Glutamatergic neuron (in vitro differentiated cells): ENCODE results near the gene OSBP2. TPM values are rescaled to one million over a fixed set of nuclear protein-coding genes. Genes with fewer than 3 reads are reported as not detected.

Experiments
- DNase-seq: peaks from one replicate; pipeline ENCODE4 v3.0.0; 2022
- H3K27ac Mint-ChIP-seq: one replicate; pipeline ENCODE4 v1.8.0; 2020; ENCODE audit warnings: mild to moderate bottlenecking, mixed read lengths, inconsistent platforms; ENCODE audit not compliant: unreplicated experiment
- H3K27me3 Mint-ChIP-seq: one replicate; pipeline ENCODE4 v1.8.0; 2020; ENCODE audit warnings: mild to moderate bottlenecking, moderate library complexity, mixed read lengths, inconsistent platforms; ENCODE audit not compliant: unreplicated experiment
- H3K36me3 Mint-ChIP-seq: one replicate; pipeline ENCODE4 v1.8.0; 2020; ENCODE audit warnings: mild to moderate bottlenecking, mixed read lengths, inconsistent platforms; ENCODE audit not compliant: unreplicated experiment
- H3K4me1 Mint-ChIP-seq: one replicate; pipeline ENCODE4 v1.8.0; 2020; ENCODE audit warnings: mild to moderate bottlenecking, low read depth, mixed read lengths, inconsistent platforms; ENCODE audit not compliant: unreplicated experiment
- H3K4me3 Mint-ChIP-seq: one replicate; pipeline ENCODE4 v1.8.0; 2020; ENCODE audit warnings: mild to moderate bottlenecking, mixed read lengths, inconsistent platforms; ENCODE audit not compliant: unreplicated experiment
- H3K9me3 Mint-ChIP-seq: one replicate; pipeline ENCODE4 v1.8.0; 2020; ENCODE audit warnings: mild to moderate bottlenecking, moderate library complexity, mixed read lengths, inconsistent platforms; ENCODE audit not compliant: unreplicated experiment
- total RNA-seq: library from RNA; stranded (reverse); fragmentation: NEBNext Ultra II Directional; extraction: Animal tissue kit (Norgen Biotek cat#: 25700); gene quantifications from one replicate; pipeline ENCODE4 v1.2.1, GENCODE V29; 2021; ENCODE audit not compliant: unreplicated experiment
- TF ChIP-seq, protein P1 (sequence below): fragments of 200-600 bp; sonication (generic); IDR thresholded peaks from one replicate; pipeline ENCODE4 v1.5.0; 2021; ENCODE audit not compliant: partially characterized antibody, unreplicated experiment

Gene OSBP2
- total RNA-seq, 1 donor from 2014 or later = 18.3 TPM

DNA sequence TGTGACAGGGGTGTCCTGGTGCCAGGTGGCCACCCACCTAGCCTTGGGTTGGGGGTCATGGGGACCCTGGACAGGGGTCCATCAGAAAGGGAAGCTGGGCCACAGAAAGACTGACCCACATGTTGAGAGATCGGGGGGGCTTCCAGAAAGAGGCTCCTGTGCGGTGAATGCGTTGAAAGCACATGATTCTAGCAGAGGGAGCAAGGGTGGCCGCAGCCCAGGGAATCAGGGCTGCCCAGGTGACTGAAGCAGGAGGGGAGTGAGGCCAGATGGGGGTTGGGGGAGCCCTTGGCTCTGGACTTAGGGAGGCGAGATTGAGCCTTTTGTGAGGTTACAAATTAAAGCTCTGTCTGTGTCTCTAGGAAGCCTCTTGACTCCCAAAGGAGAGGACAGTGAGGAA, 193.2 kb downstream of the OSBP2 start:
- no peak for DNase-seq
- peaks cover 9% of the 10 kb centered on the region for H3K27me3 Mint-ChIP-seq
- no peak overlapping the region for H3K27ac Mint-ChIP-seq
- H3K36me3 Mint-ChIP-seq = no peaks in the 10 kb centered on the region
- H3K4me1 Mint-ChIP-seq = peaks cover 8% of the 10 kb centered on the region
- H3K9me3 Mint-ChIP-seq = peaks cover 9% of the 10 kb centered on the region
- no peak overlapping the region for H3K4me3 Mint-ChIP-seq
- TF ChIP-seq, protein P1, sequence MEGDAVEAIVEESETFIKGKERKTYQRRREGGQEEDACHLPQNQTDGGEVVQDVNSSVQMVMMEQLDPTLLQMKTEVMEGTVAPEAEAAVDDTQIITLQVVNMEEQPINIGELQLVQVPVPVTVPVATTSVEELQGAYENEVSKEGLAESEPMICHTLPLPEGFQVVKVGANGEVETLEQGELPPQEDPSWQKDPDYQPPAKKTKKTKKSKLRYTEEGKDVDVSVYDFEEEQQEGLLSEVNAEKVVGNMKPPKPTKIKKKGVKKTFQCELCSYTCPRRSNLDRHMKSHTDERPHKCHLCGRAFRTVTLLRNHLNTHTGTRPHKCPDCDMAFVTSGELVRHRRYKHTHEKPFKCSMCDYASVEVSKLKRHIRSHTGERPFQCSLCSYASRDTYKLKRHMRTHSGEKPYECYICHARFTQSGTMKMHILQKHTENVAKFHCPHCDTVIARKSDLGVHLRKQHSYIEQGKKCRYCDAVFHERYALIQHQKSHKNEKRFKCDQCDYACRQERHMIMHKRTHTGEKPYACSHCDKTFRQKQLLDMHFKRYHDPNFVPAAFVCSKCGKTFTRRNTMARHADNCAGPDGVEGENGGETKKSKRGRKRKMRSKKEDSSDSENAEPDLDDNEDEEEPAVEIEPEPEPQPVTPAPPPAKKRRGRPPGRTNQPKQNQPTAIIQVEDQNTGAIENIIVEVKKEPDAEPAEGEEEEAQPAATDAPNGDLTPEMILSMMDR = no peak

DNA sequence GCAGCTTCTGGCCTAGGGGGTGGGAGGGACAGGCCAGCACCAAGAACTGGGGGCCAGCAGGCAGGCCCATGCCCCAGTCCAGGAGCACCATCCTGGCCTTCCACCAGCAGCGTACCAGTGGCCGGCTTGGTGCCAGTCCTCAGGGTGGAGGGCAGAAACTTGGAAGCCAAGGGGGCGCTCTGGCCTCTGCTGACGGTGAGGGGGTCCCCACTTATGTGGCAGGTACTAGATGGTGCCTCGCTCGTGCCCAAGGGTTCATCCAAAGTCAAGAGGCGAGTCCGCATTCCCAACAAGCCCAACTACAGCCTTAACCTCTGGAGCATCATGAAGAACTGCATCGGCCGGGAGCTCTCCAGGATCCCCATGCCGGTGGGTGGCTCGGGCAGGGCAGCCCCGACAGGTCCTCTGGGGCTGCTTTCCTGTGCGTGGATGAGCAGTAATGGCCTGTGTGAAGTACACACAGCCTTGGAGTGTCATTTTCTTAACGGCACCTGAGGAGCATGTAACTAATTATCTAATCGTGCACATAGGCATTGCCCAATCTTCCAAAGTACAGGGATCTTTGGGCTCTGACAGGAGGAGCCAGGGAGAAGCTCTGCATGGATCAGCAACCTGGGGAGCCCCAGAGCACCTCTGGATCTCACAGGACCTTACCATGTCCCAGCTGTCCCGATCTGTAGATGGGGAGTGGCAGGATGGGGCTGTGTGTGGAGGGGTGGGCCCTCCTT, 194.8 kb downstream of the OSBP2 start:
- Mint-ChIP-seq H3K4me3 (no peak overlapping the region), H3K27me3 (peaks cover 7% of the 10 kb centered on the region), H3K27ac (no peak overlapping the region), H3K36me3 (no peaks in the 10 kb centered on the region), H3K4me1 (peaks cover 8% of the 10 kb centered on the region), H3K9me3 (peaks cover 9% of the 10 kb centered on the region)
- DNase-seq = no peak
- TF ChIP-seq, protein P1 = no peak

- no peak overlapping the region for H3K4me3 Mint-ChIP-seq
- TF ChIP-seq, protein P1 = no peak
- H3K9me3 Mint-ChIP-seq = peaks cover 9% of the 10 kb centered on the region
- H3K4me1 Mint-ChIP-seq = peaks cover 8% of the 10 kb centered on the region
- peaks cover 7% of the 10 kb centered on the region for H3K27me3 Mint-ChIP-seq
- H3K27ac Mint-ChIP-seq = no peak overlapping the region
- no peaks in the 10 kb centered on the region for H3K36me3 Mint-ChIP-seq
- DNase-seq = no peak
Observed at GRCh38 chr22:30889996-30890480, 195.4 kb downstream of the OSBP2 start.

DNA sequence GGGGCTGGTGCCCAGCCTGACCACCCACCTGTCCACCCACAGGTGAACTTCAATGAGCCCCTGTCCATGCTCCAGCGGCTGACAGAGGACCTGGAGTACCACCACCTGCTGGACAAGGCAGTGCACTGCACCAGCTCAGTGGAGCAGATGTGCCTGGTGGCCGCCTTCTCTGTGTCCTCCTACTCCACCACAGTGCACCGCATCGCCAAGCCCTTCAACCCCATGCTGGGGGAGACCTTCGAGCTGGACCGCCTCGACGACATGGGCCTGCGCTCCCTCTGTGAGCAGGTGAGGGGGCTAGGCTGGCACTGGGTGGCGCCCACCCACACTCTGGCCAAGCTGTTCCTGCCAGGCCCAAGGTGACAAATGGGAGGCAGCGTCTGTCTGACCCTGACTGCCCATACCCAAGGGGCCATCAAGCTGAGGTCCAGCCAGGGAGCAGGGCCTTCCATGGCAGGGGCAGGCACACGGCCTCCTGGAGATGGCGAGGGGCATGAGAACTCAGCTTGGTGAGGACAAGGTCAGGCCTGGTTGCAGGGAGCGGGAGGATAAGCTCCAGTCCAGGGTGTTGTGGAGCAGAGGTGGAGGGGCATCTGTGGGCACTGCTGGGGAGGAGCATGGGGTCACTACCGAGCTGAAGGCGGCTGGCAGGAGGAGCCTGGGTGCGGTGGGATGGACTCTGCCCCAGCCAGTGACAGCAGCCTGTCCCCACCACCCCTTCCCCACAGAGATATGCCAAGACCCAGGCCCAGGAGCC, 196.2 kb downstream of the OSBP2 start:
- peaks cover 9% of the 10 kb centered on the region for H3K9me3 Mint-ChIP-seq
- DNase-seq = peak; percentile 46
- no peaks in the 10 kb centered on the region for H3K36me3 Mint-ChIP-seq
- TF ChIP-seq, protein P1 = peak; percentile 79
- H3K27me3 Mint-ChIP-seq = peaks cover 7% of the 10 kb centered on the region
- no peak overlapping the region for H3K27ac Mint-ChIP-seq
- H3K4me1 Mint-ChIP-seq = peaks cover 8% of the 10 kb centered on the region
- no peak overlapping the region for H3K4me3 Mint-ChIP-seq

DNA sequence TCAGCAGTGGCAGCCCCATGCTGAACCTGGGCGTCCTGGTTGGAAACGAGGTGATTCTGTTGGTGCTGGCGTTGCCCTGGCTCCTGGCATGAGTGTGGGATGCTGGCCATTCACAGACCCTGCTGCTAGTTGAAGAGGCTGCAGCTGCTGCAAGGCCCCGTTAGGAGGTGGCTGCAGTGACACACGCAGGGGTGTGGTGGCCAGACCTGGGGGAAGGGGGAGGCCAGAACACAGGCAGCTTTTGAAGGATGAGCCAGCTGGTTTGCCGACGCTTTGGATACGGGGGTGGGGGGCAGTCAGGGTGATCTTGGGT, 196.7 kb downstream of the OSBP2 start:
- H3K27me3 Mint-ChIP-seq = peaks cover 7% of the 10 kb centered on the region
- no peak for DNase-seq
- TF ChIP-seq, protein P1 = no peak
- no peak overlapping the region for H3K27ac Mint-ChIP-seq
- H3K9me3 Mint-ChIP-seq = peaks cover 9% of the 10 kb centered on the region
- no peaks in the 10 kb centered on the region for H3K36me3 Mint-ChIP-seq
- H3K4me1 Mint-ChIP-seq = peaks cover 8% of the 10 kb centered on the region
- H3K4me3 Mint-ChIP-seq = no peak overlapping the region
